ENCODE data around the gene ANTXR1. TPM values are rescaled to one million over a fixed set of nuclear protein-coding genes. Genes with fewer than 3 reads are reported as not detected.

Gene ANTXR1
- total and polyA plus RNA-seq, 2 of the 8 experiments (the other 6 are each of a cell fraction or from before 2014, with no cell fraction given), result 15.8 to 44.3 TPM

DNA sequence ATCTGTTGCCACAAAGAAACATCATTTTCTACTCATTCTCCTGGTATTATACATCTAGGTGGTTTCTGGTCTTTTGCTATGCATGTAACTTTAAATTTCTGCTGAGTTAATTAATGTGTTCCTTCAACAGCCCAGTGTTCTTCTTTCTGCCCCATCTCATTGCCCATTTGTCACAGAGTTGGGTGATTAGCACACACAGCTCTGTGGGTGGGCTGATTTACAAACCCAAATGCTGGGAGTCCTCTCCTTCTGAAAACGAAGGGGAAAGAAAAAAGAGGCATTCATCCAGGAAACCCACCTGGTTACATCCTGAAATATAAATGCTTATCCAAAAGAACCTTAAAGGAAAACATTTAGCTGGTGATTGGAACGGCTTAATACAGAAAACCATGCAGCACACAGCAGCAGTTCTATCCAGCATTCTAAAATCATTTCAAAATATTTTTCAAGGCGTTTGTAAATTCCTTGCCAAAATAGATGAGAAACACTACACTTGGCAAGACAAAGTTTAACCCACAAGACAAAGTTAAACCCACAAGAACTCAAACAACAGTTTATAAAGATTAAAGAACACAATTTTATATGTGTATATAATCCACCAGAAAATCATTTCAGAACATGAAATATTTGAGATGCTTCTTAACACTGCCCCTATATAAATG is 177.9 kb downstream of the ANTXR1 start (continued):
- TF ChIP-seq KDM5A (IDR thresholded peaks at IDR 0.05; ENCODE audit: low read length), result no peak

All from H1 (cell line).